GM21825 (cell line): ENCODE results near the gene C1orf159.

Experiments used
- ATAC-seq: cut with Tn5 transposase; IDR thresholded peaks from one replicate; pipeline ENCODE4 v1.9.1; 2021; ENCODE audit warnings: mild to moderate bottlenecking, moderate library complexity; ENCODE audit not compliant: unreplicated experiment

Gene C1orf159

GRCh38 chr1:1094981-1095380, 20.9 kb downstream of the C1orf159 start:
- no peak for ATAC-seq

DNA sequence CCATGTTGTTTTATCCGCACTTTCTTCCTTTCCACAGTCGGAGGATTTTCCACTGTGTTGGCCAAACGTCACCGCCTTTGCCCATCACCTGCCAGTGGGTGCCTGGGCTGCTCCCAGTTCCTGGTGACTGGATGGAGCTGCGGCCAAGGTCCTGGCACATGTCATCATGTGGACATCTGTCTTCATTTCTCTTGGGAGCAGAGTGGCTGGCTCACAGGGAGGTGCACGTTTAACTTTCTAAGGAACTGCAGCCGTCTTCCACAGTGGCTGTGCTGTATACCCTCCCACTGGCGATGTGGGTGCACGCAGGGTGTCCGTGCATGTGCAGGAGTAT, 22.3 kb downstream of the C1orf159 start:
- ATAC-seq: no peak

DNA sequence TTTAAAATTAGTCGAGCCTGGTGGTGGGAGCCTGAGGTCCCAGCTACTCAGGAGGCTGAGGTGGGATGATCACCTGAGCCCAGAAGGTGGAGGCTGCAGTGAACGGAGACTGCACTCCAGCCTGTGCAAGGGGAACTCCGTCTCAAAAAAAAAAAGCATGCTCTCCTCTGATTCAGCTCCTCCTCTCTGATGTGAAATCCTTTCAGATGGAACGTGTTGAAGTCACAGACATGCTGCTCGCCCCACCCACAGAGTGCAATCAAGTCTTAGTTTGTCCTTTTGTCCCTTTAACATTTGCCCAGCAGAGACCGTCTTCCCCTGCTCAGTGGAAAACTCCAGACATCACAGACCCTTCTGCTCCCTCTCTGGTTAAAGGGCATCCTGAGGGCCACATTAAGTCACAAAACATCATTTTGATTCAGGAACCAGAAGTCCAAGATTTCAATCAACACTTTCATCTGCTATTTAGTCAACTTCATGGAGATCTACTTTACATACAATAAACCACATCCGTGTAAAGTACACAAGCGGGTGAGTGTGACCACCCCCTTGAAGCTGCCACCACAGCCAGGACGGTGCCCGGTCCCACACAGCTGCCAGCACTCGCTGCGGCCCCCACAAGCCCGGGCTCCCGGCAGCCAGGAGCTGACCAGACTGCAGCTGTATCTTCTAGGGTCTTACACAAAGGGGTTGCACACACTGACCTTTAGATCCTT, 22.8 kb downstream of the C1orf159 start:
- no peak for ATAC-seq

GRCh38 chr1:1092149-1092855, 23.6 kb downstream of the C1orf159 start:
- ATAC-seq: no peak

- ATAC-seq: no peak
Observed at GRCh38 chr1:1091344-1092148, 24.3 kb downstream of the C1orf159 start.

DNA sequence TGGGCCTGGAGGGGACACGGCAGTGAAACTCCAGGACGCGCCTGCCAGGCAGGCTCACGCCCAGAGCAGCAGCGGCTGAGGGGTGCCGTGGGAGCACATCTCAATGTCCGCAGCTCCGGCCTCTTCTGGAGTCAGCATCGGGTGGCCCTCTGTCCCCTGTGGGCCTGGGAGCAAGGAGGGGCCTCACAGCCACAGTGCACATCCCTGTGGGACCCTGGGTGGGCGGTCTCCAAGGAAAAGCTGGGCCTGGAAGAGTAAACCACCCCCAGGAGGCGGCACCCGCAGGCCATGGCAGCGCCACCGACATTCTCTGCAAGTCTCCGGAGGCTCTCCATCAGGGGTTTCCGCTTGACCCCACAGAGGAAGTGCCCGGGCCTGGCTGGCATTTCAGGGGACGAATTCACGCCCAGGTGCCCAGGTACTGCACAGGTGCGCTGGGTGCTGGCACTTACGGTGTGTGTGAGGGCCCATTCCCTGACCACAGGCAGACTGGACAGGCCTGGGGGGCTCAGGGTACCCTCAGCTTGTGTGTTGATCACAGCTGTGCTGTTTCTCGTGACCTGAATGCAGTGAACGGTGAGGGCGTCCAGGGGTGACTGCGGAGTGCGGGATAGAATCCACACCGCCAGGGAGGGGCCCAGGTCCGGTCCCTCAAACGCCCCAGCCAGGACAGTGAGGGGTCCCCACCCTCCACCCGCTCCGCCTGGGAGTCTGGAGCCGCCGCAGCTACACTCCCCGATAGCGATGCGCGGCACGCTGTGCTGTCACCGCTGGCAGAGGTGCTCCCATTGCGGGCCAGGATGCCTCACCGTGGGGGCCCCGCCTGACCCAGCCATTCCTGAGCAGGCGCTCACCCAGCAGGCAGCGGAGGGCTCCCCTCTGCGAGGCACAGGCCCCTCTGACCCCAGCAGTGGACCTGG, 25.2 kb downstream of the C1orf159 start:
- no peak for ATAC-seq

GRCh38 chr1:1089731-1090423, 26.0 kb downstream of the C1orf159 start:
- ATAC-seq: no peak

GRCh38 chr1:1088801-1089680, 26.8 kb downstream of the C1orf159 start:
- ATAC-seq: no peak

DNA sequence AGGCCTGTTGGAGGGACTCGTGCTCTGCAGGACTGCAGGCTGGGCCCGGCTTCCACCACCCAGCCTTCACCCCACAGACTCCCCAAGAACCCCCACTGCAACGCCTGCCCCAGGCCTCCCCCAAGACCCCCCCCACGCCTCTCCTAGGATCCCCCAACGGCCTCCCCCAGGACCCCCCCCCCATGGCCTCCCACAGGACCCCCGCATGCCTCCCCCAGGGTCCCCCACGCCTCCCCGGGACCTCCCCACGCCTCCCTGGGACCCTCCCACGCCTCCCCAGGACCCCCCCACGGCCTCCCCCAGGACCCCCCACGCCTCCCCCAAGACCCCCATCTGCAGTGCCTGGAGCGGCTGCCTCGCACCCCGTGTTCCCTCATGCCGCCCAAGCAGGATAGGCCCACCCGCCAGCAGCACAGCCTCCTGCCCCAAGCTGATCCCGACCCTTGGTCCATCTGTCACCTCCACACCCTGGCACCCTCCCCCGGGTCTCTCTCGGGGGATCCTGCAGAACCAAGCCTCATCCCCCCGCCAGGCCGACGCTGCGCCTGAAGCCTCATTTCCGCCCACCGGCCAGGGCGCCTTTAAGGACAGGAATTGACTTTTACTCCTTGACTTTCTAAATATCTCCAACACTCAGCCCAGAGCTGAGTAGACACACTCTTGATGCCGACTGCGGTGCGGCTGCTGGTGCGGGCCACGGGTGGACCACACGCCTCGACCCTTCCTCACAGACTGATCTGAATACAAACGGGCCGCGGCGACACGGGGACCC, 27.7 kb downstream of the C1orf159 start:
- ATAC-seq: no peak

DNA sequence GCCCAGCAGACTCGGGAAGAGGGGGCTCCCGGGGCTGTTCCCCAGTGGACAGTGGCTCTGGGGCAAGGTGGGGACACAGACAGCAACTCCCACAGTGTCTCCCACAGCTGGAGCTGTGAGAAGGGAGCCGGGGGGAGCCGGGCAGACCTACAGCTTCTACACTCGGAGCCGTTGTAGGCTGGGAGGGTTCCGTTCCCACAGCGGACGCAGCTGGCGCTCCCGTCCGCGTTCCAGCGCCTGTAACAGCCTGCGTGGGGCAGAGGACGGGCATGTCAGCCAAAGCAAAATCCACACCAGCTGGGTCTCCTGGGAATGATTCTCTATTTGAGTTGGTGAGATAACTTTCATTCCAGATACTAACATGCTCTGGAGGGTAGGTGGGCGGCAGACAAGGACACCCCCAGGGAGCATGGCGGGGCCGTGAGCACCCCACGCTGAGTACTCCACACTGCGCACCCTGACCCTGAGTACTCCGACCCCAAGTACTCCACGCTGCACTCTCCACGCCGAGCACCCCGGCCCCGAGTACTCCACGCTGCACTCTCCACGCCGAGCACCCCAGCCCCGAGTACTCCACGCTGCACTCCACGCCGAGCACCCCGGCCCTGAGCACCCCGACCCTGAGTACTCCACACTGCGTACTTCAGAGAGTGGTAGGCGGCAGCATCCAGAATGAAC, 28.4 kb downstream of the C1orf159 start:
- no peak for ATAC-seq

- ATAC-seq: no peak
Observed at GRCh38 chr1:1086911-1087341, 29.0 kb downstream of the C1orf159 start.

- no peak for ATAC-seq
Observed at GRCh38 chr1:1085911-1086841, 29.7 kb downstream of the C1orf159 start.

DNA sequence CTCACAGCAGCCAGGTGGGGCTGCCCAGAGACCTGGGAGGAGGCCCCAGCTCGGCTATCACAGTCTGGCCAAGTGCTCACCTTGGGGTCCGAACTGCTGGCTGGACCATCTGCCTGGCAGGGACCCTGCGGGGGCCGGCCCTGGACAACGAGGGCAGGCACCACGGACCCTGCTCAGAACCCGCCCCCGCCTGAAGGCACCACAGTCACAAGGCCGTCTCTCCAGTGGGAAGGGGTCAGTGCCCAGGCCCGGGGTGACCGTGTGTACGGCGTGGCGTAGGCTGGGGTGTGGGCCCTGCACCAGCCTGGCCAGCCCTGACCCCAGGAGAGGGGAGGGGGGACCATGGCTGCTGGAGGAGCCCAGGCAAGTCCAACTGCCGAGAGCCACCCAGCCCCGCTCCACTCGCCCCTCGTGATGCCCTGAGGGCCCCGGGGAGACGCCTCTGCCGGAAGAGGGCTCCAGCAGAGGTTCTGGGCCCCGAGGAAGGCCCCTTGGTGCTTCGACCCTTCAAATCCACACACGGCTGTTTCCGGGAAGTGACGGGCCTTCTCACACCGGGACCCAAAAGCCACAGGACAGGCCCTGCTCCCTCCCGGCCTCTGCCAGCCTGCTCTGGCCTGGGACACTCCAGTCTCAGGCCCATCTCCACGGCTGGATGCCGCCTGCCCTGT, 30.6 kb downstream of the C1orf159 start:
- ATAC-seq: no peak

DNA sequence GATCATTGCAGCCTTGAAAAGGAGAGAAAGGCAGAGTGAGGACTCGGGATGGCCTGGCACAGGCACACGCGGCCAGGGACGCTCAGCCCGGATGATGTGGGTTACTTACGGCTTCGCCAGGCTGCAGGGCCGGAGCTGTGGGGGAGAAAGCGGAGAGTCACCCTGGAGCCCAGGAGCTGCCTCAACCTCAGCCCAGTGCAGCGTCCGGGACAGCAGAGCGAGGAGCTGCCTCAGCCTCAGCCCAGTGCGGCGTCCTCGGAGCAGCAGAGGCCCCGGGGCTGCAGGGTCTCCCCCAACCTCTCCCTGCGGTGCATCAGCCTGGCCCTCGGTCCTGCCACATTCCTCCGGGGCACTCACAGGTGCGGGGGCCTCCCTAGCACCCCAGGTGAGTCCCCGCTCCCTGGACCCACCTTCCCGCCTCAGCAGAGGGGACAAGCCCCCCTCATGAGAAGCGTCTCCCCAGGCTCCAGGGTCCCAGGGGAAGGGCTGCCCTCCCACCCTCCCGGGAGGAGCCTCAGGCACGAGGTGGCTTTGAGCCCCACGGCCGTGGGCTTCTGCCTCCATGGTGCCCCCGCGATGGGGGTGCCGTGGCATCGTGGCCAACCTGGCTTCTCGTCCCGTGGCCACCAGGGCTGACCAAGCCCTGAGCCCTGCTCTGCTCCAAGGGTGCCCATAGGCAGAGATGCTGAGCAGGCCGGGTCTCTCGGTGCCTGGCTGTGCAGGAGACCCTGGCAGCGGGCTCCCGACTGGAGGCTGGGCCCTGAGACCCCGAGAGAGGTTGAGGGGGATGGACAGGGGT, 31.3 kb downstream of the C1orf159 start:
- no peak for ATAC-seq
